RCC 7860 (cell line): ENCODE measurements around the gene OR7G3.
A peak's percentile ranks its signal among the peaks of the same experiment; 100 is the strongest.

Source experiments
- DNase-seq: peaks from one replicate; pipeline ENCODE4 v3.0.0-alpha.2; 2015; ENCODE audit warnings: low spot score
- FAIRE-seq: peaks from 2 replicates; lab custom pipeline; 2012; peaks lifted over from hg19 to GRCh38; lab: Jason Lieb, UNC

The OR7G3 gene

DNA sequence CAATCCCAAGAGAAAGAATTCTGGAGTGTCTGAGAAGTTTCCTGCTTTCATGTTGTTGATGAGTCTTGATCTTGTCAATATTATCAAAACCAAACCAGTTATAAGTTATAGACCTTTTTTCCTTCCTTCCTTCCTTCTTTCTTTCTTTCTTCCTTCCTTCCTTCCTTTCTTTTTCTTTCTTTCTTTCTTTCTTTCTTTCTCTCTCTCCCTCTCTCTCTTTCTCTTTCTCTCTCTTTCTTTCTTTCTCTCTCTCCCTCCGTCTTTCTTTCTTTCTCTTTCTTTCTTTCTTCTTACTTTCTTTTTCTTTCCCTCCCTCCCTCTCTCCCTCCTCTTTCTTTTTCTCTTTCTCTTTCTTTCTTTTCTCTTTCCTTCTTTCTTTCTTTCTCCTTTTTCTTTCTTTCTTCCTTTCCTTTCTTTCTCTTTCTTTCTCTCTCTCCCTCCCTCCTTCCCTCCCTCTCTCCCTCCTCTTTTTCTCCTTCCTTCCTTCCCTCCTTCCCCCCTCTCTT, at the start of gene OR7G3:
Gene OR7G3 (minus strand): TSS at position 51 of the 506 bp plus-strand sequence. CDS start 0 bp downstream, at position 51.
- FAIRE-seq = no peak
- DNase-seq = no peak

DNA sequence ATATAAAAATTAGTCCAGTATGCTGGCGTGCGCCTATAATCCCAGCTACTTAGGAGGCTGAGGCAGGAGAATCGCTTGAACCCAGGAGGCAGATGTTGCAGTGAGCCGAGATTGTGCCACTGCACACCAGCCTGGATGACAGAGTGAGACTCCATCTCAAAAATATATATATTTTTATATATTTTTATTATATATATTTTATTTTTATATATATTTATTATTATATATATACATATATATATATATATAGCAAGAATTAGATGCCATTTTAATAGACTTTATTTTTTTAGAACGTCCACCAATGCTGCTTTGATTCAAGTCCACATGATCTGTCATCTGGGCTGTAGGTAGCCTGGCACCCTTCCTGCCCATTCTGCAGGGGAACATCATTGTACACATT, 48.6 kb upstream of the OR7G3 start:
- DNase-seq = no peak
- FAIRE-seq = no peak

DNA sequence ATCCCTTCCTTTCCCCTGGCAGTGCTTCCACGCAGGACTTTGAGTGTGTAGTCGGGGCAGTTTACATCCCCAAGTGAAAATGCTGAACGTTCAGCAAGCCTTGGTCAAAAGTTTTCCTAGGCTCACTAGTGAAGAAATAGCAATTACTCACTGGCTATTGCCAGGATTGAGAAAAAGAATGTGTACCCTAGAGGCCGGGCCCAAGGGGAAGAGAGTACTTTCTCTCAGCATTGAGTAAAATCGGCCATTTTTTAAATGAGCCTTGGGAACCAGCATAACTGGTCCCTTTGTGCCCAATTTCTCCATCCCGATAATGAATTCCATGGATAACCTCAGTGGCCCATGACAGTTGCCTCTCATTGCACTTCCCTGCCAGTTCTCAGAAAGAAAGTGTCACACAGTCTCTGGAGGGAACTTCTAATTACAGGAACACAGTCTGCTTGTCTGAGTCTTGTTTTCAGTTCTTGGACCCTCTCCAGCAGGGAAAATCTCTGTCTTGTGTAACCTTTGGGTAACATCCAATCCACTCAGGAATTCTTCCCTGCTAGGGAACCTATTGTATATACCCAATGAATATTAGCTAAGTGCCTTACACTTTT, 44.7 kb upstream of the OR7G3 start:
- FAIRE-seq (no peak), DNase-seq (no peak)

DNA sequence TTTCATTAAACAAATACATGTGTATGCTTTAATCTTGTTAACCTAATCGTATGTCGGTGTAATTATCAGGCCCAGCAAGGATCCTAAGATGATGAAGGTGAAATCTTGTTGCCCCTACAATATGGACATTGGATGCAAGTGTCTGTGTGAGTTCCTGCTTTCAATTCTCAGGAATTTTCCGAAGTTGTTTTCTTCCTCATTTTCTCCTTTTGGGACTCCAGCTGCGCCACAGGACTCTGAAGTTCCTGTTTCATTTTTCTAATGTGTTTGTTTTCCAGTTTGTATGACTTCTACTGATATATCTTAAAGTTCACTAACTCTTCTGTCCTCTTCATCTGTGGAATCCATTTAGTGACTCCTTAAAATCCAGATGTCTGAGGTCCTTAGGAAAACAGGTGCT, 40.1 kb upstream of the OR7G3 start:
- FAIRE-seq (no peak), DNase-seq (no peak)

DNA sequence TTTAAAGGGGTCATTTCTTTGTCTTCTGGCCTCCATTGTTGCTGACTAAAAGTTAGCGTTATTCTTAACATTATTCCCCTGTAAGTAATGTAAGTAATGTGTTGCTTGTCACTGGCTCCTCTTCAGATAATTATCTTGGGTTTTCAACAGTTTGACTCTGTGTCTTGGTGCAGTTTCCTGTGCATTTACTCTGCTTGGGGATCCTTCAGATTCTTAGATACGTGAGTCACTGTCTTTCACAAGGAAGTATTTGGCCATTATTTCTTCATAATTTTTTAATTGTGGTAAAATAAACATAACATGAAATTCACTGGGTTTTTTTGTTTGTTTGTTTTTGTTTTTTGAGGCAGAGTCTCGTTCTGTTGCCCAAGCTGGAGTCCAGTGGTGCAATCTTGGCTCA, 38.5 kb upstream of the OR7G3 start:
- DNase-seq = no peak
- FAIRE-seq = no peak

DNA sequence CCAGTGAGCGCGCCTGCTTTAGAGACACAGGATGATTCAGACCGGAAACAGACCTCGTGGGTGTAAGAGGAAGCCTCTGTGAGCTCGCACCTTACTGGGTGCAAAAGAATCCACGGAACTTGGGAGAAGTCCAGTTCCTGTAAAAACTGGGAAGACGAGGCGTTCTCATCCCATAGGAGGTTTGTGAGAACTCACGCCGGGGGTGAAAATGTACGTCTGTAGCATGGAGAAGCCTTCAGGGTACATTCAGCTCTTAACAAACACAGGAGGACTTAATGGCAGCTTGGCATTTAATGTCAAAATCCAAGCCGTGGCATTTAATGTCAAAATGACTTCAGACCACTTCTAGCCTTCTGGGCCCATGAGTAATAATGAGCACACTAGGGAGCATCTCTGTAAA, 34.7 kb upstream of the OR7G3 start:
- FAIRE-seq (no peak), DNase-seq (no peak)

DNA sequence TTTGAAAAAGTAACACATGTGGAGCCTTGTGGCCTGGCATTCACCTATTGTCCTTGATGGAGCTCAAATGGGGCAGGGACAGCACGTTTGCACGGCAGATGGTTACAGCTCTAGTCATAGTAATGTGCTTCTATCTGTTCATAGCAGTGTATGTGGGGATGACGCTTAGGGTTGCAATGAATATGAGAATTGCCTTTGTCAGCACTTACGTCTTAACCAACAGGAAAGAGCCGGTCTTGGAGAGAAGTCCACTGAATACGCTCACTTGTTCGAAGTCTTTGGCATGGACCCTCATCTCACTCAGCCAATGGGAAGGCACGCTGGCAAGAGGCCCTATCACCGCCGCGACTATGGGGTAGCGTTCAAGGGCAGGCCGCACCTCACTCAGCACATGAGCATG, 33.1 kb upstream of the OR7G3 start:
- FAIRE-seq (no peak), DNase-seq (no peak)

DNA sequence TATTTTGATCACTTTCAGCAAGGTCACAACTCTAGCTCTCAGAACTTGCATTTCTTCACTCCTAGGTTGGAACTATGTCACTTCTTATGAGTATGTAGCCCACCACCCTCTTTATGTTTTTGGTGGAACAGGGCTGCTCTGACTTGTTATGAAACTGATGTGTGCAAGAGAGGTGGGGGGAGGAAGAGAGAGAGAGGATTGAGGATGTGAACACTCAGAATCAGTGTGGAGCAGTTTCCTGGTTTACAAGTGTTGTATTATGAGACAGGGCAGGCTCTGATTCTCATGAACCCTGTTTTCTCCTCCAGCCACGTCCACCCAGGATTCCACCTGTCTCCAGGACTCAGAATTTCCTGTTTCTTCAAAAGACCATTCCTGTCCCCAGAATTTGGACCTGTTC, 29.6 kb upstream of the OR7G3 start:
- no peak for DNase-seq
- no peak for FAIRE-seq

DNA sequence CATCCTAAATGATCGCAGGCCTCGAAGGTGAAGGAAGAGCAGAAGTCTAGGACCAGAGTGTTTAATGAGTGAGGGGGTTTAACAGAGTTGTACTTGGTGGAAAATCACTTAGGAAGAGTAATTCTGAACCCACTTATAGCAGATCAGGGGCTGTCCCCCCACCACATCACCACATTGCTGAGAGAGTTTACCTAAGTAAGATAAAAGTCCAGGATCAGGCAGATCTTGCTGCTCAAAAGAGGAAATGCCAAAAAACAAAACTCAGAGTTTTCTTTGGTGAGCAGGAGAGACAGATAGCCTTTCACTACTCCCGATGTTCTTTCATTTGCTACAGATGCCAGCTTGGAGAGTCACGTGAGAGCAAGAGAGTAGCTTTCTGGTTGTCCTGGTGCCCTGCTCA, 28.8 kb upstream of the OR7G3 start:
- FAIRE-seq (no peak), DNase-seq (no peak)

DNA sequence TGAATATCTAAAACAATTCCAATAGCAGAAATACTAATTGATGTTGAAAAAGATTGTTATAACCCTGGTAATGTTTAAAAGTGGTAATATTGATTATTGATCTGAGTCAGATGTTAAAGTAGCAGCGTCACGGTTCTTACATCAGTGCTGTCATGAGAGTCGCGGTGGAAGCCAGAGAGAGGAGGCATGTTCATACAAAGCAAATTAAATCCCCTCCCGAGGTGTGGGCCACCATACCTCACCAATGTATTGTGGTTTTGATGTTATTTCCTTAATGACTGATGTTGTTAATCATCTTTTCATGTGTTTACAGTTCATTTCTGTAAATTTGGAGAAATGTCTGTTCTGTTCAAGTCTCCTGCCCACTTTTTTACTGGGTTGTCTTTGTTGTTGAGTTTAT, 24.6 kb upstream of the OR7G3 start:
- no peak for DNase-seq
- no peak for FAIRE-seq

DNA sequence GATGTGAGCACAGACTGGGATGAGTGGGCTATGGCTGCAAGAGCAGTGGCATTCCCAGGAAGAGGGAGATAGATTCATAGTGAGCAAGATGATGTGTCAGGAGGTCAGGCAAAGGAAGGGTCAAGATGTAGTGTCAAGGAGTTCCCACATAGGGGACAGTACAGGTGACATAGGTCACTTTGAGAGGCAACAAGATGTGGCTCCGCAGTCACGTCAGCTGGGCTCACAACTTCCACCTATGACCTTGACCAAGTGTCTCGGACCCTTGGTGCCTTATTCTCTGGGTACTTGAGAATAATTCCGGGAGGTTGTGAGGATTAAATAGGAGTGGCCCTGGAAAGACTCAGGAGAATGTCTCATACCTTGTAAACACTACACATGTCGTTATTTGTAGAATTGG, 23.9 kb upstream of the OR7G3 start:
- DNase-seq (no peak), FAIRE-seq (no peak)

DNA sequence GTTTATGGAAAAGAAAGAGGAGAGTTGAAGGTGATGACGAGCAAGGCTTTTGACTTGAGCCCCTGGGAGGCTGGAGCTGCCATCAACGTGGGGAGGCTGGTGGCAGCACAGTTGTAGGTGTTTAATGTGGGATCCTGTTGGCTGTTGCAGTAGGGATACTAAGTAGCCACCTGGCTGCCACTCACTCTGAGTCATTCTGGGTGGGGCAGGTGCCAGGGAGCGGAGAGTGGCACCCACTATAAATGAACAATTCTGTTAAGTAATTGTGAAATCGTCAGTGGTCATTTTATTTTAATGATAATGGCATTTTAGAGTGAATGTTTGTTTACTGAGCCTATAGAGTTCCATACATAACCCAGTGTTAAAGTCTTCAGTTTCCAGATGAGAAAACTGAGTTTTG, 23.2 kb upstream of the OR7G3 start:
- FAIRE-seq (no peak), DNase-seq (no peak)

DNA sequence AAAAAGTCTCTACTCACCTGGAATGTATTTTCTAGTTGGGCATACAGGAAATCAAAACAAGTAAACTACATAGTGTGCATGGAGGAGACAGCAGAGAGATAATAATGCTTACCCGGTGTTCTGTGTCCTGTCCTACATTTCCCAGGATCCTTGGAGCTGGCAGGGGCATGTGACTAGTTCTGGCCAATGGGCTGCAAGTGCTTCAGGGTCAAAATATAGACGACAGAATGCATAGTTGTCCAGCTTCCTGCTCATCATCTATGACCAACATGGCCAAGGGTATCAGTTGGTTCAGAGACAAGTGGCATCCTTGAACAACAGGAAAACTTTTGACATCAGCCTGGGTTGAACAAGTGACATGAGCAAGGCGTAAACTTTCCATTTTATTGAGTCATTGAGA, 21.9 kb upstream of the OR7G3 start:
- DNase-seq = no peak

DNA sequence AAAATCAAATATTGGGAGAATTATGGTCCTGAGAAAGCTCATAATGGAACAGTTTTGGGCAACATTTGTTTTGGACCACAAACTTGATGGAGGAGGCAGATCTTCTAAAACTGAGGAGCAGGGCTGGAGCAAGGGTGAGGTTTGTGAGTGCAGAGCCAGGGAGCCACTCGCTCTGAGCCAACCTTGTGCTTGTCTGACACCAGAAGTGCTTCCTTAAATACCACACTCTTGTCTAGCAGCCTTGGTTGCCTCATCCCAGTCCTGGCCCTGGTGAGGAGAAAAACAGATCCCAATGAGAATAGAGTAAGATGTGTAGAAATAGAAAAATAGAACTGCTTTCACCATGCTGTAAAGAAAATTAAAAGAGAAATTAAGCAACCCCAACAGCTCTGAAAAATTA, 20.1 kb upstream of the OR7G3 start:
- FAIRE-seq (no peak), DNase-seq (no peak)

More for the DNA sequence above, 21.9 kb upstream of the OR7G3 start:
- no peak for FAIRE-seq

DNA sequence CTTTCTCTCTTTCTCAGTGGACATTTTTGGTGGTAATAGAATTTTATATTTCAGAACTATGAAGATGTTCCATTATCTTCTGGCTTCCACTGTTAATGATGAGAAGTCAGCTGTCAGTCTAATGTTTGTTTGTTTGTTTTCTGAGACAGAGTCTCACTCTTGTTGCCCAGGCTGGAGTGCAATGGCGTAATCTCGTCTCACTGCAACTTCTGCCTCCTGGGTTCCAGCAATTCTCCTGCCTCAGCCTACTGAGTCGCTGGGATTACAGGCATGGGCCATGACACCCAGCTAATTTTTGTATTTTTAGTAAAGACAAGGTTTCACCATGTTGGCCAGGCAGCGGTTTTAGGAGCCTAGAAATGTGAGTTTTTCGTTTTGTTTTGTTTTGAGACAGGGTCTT, 18.2 kb upstream of the OR7G3 start:
- FAIRE-seq (no peak), DNase-seq (no peak)

DNA sequence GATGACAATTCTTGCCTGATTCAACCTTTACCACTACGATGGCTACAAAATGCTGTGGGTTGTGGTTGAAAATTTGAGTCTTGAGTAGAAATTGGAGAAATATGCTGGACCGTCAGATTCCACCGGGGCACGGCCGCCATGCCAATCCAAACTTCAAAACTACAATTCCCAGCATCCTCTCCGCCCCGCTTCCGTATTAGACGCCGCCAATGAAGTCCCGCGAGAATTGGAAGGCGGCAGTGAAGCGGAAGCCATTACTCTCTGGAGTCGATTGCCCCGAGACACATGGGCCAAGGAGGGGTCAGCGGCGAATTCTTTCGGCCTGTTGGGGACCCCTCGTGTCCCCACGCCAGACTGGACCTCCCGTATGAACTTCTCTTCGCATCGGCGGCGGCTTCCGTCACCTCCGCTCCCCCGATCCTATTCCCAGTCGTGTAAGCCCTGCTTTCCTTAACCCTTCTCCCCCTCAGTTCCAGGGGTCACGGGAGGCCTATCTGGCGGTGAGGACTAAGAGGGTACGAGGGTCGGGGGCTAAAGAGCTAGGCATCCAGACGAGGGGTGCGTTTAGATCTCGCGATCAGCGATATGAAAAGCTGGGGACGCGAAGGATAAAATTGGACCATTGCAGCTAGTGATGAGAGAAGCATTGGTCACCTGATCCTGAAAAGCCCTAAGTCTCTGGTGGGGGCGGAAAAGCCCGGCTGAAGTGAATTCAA, 13.6 kb upstream of the OR7G3 start, which contains the start of gene ZNF317:
Gene ZNF317 (plus strand): TSS at position 239 of the 716 bp plus-strand sequence. CDS start 15,620 bp downstream, outside the sequence.
- FAIRE-seq = peak; percentile 75
- peak; percentile 76 for DNase-seq

DNA sequence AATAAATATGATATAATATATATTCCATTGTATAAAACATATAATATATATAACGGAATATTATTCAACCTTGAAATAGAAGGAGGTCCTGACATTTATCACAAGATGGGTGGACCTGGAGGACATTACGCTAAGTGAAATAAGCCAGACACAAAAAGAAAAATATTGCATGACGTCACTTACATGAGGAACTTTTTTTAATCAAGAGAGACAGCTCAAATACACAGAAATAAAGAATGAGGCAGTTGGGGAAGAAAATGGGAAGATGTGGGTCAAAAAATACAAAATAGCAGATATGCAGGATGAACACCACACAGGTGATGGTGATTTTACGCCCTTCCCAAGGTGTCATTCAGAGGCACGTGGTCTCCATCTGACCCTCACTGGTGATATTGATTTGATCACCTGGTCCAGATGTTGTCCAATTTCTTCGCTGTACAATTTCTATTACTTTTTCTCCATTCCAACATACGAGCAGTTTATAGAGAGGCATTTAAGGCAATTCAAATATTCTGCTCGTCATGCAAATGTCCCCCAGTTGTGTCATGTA, 12.9 kb upstream of the OR7G3 start:
- DNase-seq (no peak), FAIRE-seq (peak; percentile 58)

DNA sequence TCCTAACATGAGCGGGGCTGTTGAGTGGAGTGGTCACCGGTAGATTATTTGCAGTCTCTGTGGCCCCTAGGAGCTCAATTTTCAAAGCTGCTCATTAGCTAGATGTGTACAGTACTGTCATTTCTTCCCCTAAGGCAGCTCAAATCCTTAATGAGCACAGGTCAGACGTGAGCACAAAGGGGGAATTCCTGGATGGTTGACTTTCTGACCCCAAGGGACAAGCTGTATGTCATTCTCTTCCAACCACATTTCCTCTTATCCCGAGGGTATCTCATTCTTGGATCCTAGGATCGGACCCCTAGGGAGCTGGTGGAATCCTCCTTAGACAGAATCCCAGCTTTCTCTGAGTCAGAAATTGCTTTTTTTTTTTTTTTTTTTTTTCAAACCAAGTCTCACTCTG, 5.7 kb upstream of the OR7G3 start:
- DNase-seq (peak; percentile 27), FAIRE-seq (no peak)

DNA sequence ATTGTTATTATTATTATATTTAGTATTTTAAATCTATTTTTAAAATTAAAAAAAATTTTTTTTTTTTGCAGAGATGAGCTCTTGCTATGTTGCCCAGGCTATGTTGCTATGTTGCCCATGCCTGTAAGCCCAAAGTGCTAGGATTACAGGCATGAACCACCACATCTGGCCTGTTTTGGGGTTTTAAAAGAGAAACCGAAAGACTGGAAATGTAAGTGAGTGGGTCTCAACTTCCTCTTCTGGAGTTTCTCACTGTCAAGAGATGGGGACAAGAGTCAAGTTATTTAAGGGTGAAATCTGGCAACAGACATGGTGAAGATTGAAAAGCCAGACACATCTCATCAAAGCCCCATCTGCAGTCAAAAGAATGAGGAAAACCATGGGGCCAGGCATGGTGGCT, 4.2 kb upstream of the OR7G3 start:
- FAIRE-seq (no peak), DNase-seq (no peak)

DNA sequence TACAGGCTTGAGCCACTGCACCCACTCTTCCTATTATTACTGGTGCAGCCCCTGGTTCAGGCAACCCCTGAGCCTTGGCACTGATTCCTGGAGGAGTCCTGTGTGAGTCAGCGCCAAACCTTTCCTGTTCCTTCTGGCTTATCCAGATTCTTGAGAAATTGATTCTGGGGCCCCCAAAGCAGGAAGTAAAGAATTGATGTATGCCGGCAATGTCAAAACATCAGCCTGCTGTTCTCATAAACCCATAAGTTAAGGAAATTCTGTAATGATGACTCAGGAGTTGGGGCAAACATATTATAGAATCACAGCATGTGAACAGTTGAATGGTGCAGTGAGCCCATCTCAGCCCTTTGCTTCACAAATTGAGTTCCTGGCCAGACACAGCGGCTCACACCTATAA, 1.4 kb upstream of the OR7G3 start:
- no peak for FAIRE-seq
- DNase-seq = no peak

DNA sequence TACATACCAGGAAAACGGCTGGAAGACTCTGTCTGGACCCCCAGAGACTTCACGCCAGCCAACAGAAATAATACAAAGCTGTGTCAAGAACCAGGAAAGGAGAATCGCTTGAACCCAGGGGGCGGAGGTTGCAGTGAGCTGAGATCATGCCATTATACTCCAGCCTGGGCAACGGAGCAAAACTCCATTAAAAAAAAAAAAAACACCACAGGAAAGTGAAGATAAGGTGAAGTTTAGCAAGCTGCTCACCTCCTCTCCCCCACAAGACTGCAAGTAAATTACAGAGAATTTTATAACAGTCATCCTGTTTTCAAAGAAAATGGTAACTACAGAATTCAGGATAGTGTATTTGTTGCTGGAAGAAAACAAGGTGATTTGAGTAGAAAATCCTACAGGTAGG, 10.2 kb downstream of the OR7G3 start:
- DNase-seq = no peak
- FAIRE-seq = no peak

DNA sequence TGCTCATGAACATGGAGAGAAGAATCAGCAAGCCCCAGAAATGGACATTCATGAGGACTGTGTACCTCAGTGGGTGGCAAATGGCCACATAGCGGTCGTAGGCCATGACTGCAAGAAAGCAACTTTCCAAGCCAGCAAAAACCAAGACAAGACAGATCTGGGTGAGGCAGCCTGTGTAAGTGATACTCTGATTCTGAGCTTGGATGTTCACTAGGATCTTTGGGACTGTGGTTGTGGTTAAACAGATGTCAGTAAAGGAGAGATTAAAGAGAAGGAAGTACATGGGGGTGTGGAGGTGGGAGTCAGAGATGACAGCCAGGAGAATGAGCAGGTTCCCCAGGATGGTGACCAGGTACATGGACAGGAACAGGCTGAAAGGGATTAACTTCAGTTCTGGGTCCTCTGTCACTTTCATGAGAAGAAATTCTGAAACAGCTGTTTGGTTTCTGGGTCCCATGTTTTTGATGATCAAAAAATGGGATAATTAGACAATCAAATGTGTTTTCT, 11.4 kb downstream of the OR7G3 start, which contains the start of gene OR7G1:
Gene OR7G1 (minus strand): TSS at position 457 of the 507 bp plus-strand sequence. CDS start 0 bp downstream, at position 457.
- DNase-seq = no peak
- FAIRE-seq = no peak
